Parathyroid adenoma (tissue), 2 donors: ENCODE data around the gene TRIM24.

Experiments
- H2AFZ ChIP-seq: fragments of 300-600 bp; sonication (generic); one replicate; pipeline ENCODE4 v1.7.0; 2017; ENCODE audit warnings: antibody characterized with exemption, mild to moderate bottlenecking
- H3K27ac ChIP-seq: fragments of 300-600 bp; sonication (generic); one replicate; pipeline ENCODE4 v1.7.0; 2017
- H3K27me3 ChIP-seq: fragments of 300-600 bp; sonication (generic); one replicate; pipeline ENCODE4 v1.7.0; 2017; ENCODE audit warnings: low read length; ENCODE audit not compliant: control insufficient read depth, insufficient read depth
- H3K36me3 ChIP-seq: fragments of 300-600 bp; sonication (generic); one replicate; pipeline ENCODE4 v1.7.0; 2017; ENCODE audit warnings: low read length; ENCODE audit not compliant: control insufficient read depth, insufficient read depth
- H3K4me1 ChIP-seq: fragments of 300-600 bp; sonication (generic); one replicate; pipeline ENCODE4 v1.7.0; 2017; ENCODE audit warnings: control low read depth
- H3K4me2 ChIP-seq: fragments of 300-600 bp; sonication (generic); one replicate; pipeline ENCODE4 v1.7.0; 2017; ENCODE audit warnings: low read length
- H3K4me3 ChIP-seq: fragments of 300-600 bp; sonication (generic); one replicate; pipeline ENCODE4 v1.7.0; 2017; ENCODE audit warnings: low read depth, low read length
- H3K79me2 ChIP-seq: fragments of 300-600 bp; sonication (generic); one replicate; pipeline ENCODE4 v1.7.0; 2017; ENCODE audit warnings: control low read depth
- H3K9ac ChIP-seq: fragments of 300-600 bp; sonication (generic); one replicate; pipeline ENCODE4 v1.7.0; 2017; ENCODE audit warnings: mild to moderate bottlenecking
- H3K9me3 ChIP-seq: fragments of 300-600 bp; sonication (generic); one replicate; pipeline ENCODE4 v1.7.0; 2017; ENCODE audit warnings: low read length; ENCODE audit not compliant: control insufficient read depth
- TF ChIP-seq, protein P1 (sequence below): fragments of 300-600 bp; sonication (generic); IDR thresholded peaks from one replicate; pipeline ENCODE4 v1.7.0; 2017; ENCODE audit warnings: antibody characterized with exemption, mild to moderate bottlenecking
- donor health status: primary hyperparathyroidism.

Gene TRIM24

DNA sequence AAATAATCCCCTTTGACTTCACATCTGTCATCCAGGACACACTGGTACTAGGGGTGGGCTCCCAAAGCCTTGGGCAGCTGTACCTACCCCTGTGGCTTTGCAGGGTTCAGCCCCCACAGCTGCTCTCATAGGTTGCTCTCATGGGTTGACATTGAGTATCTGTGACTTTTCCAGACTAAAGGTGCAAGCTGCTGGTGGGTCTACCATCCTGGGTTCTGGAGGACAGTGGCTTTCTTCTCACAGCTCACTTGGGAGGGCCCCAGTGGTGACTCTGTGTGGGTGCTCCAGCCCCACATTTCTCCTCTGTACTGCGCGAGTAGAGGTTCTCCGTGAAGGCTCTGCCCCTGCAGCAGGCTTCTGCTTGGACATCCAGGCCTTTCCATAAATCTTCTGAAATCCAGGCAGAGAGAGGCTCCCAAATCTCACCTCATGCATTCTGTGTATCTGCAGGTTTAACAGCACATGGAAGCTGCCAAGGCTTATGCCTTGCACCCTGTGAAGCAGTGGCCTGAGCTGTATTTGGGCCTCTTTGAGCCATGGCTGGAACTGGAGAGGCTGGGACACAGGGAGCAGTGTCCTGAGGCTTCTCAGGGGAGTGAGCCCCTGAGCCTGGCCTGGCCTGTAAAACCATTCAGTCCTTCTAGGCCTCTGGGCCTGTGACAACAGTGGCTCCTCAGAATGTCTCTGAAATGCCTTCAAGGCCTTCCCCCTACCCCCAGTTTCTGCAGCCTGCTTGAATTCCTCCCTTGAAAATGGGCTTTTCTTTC lies 52.2 kb downstream of the TRIM24 start:
- Histone ChIP-seq H3K4me2 (no peak overlapping the region), H3K27ac (no peak overlapping the region), H3K79me2 (no peaks in the 10 kb centered on the region), H3K4me3 (no peak overlapping the region), H3K27me3 (no peaks in the 10 kb centered on the region), H3K9ac (no peak overlapping the region), H3K36me3 (no peaks in the 10 kb centered on the region), H3K9me3 (no peaks in the 10 kb centered on the region), H2AFZ (no peak overlapping the region), H3K4me1 (peaks cover 7% of the 10 kb centered on the region)
- TF ChIP-seq, protein P1, sequence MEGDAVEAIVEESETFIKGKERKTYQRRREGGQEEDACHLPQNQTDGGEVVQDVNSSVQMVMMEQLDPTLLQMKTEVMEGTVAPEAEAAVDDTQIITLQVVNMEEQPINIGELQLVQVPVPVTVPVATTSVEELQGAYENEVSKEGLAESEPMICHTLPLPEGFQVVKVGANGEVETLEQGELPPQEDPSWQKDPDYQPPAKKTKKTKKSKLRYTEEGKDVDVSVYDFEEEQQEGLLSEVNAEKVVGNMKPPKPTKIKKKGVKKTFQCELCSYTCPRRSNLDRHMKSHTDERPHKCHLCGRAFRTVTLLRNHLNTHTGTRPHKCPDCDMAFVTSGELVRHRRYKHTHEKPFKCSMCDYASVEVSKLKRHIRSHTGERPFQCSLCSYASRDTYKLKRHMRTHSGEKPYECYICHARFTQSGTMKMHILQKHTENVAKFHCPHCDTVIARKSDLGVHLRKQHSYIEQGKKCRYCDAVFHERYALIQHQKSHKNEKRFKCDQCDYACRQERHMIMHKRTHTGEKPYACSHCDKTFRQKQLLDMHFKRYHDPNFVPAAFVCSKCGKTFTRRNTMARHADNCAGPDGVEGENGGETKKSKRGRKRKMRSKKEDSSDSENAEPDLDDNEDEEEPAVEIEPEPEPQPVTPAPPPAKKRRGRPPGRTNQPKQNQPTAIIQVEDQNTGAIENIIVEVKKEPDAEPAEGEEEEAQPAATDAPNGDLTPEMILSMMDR = no peak

DNA sequence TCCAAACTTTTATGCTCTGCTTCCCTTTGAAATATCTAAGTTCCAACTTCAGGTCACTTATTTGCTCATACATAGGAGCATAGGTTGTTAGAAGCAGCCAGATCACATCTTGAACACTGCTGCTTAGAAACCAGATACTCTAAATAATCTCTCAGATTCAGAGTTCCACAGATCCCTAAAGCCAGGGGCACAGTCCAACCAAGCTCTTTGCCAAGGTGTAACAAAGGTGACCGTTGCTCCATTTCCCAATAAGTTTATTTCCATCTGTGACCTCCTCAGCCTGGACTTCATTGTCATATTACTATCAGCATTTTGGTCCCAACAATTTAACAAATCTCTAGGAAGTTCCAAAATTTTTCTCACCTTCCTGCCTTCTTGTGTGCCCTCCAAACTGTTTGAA lies 52.8 kb downstream of the TRIM24 start:
- no peaks in the 10 kb centered on the region for H3K27me3 ChIP-seq
- H3K79me2 ChIP-seq = no peaks in the 10 kb centered on the region
- H2AFZ ChIP-seq = no peak overlapping the region
- H3K27ac ChIP-seq = no peak overlapping the region
- H3K4me1 ChIP-seq = peaks cover 7% of the 10 kb centered on the region
- H3K9me3 ChIP-seq = no peaks in the 10 kb centered on the region
- H3K4me2 ChIP-seq = no peak overlapping the region
- TF ChIP-seq, protein P1 = no peak
- no peak overlapping the region for H3K9ac ChIP-seq
- no peaks in the 10 kb centered on the region for H3K36me3 ChIP-seq
- no peak overlapping the region for H3K4me3 ChIP-seq

DNA sequence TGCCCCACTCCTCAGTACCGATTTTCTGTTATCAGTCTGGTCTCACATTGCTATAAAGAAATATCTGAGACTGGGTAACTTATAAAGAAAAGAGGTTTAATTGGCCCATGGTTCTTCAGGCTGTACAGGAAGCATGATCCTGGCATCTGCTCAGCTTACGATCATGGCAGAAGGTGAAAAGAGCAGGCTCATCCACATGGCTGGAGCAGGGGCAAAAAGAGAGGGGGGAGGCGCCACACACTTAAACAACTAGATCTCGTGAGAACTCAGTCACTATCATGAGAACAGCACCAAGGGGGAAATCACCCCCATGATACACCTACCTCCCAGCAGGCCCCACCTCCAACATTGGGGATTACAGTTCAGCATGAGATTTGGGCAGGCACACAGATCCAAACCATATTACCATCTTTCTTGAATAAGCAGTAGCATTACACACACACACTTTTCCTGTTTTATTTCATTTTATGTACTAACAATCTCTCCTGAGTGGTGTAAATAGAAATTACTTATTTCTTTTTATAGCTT lies 53.3 kb downstream of the TRIM24 start:
- Histone ChIP-seq H3K79me2 (no peaks in the 10 kb centered on the region), H3K9me3 (no peaks in the 10 kb centered on the region), H3K27ac (peak overlapping the region; percentile 11), H3K4me2 (peak overlapping the region; percentile 54), H3K4me3 (peak overlapping the region; percentile 30), H3K36me3 (no peaks in the 10 kb centered on the region), H3K9ac (no peak overlapping the region), H2AFZ (no peak overlapping the region), H3K27me3 (no peaks in the 10 kb centered on the region), H3K4me1 (peaks cover 7% of the 10 kb centered on the region)
- TF ChIP-seq, protein P1 = no peak

DNA sequence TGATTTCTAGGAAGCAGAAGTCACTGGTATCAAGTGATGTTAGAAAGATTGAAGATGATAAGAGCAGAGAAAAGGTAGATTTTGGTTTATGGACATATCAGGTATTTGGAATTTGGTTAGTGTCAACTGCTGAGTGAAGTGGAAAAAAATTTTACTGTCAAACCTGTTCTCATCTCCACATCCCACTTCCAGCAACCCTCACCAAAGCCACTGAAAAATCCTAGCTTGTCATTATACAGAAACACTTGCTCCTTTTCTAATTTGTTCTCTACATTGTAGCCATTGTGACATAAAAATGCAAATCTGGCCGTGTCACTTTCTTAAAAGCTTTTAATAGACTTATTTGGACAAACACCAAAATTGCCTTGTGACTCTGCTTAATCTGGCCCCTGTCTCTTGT lies 54.0 kb downstream of the TRIM24 start:
- Histone ChIP-seq H3K79me2 (no peaks in the 10 kb centered on the region), H3K4me2 (peak overlapping the region; percentile 54), H3K27me3 (no peaks in the 10 kb centered on the region), H3K36me3 (no peaks in the 10 kb centered on the region), H3K4me3 (peak overlapping the region; percentile 30), H3K4me1 (peaks cover 7% of the 10 kb centered on the region), H3K9me3 (no peaks in the 10 kb centered on the region), H3K27ac (peak overlapping the region; percentile 48), H3K9ac (no peak overlapping the region), H2AFZ (no peak overlapping the region)
- TF ChIP-seq, protein P1 = no peak
